ENCODE results near the gene OR5D16.
"Not testable (repeated sequence)": the region's sequence is repeated elsewhere in the genome, so short reads cannot be mapped to it uniquely, and the experiment has no call there.

OR5D16 gene

DNA sequence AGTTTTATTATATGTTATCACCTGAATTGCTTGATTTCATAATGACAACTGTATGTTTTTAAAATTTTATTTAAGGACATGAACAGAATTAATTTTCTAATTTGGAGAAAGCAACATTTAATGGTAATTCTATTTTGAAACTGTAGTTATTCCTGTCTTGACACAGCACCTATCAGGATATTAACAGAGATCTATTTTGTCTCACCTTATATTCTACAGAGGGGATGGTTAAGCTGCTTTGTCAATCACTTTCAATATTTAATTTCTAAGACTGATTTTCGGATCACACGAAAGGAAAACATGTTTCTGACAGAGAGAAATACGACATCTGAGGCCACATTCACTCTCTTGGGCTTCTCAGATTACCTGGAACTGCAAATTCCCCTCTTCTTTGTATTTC, at the start of gene OR5D16:
Gene OR5D16 (plus strand): TSS at position 301 of the 400 bp plus-strand sequence. CDS start 0 bp downstream, at position 301.
- DNase-seq (ENCODE audit: low spot score), result no peak

DNA sequence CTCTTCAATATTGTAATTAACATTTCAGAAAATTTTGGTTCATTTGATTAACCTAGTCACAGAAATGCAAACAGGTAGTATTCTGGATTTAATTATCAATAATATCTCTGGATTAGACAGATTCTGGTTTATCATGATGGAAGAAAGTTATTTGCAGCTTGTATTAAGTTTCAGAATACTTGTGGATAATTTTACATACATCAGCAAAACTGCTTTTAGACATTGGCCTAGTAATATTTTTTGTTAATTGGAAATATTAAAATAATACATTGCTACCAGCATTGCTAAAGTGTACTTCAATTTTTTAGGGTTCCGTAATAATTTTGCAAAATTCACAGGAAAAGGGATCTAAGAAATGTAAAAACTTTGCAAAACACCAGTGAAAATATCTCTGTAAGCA, 46.9 kb upstream of the OR5D16 start:
- no peak for DNase-seq (ENCODE audit: low spot score)

DNA sequence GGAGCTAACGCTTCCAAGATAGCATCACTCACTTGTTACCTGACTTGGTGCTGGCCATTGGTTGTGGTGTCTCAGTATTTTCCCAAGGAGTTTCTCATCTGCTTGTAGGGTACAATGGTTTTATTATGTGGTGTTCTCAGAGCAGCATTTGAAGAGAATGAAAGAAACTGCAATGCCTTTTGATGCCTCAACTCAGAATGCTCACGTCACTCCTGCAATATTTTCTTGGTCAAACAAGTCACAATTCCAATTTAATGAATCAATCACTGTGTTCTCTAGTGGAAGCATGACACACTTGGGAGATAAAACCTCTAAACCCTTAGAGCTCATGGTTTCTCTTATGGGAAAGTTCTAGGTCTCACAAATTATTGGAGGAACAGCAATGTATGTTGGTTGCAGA, 45.2 kb upstream of the OR5D16 start:
- DNase-seq (ENCODE audit: low spot score), result no peak

DNA sequence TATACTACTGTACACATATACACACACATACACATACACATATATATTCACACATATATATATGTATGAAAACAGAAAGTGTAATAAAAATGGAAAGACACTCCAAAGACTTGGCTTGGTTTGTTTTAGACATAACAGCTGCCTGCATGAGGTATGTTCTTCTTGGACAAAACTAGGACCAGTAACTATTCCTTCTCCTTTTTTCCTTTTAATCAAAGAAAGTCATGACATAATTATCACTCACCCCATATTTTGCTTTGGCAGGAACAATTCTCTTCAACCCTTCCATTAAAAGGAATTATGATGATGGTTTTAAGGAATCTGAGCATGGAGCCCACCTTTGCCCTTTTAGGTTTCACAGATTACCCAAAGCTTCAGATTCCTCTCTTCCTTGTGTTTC, 43.3 kb upstream of the OR5D16 start, which contains the start of gene OR5D14:
Gene OR5D14 (plus strand): TSS at position 301 of the 400 bp plus-strand sequence. CDS start 0 bp downstream, at position 301.
- no peak for DNase-seq (ENCODE audit: low spot score)

DNA sequence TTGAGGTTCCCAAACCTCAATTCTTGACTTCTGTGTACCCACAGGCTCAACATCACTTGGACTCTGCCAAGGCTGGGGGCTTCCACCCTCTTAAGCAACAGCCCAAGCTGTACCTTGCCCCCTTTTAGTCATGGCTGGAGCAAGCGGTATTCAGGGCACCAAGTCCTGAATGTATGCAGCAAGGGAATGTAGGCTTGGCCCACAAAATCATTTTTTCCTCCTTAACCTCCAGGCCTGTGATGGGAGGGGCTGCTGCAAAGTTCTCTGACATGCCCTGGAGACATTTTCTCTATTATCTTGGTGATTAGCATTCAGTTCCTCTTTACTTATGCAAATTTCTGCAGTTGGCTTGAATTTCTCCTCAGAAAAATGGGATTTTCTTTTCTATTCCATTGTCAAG, 32.3 kb upstream of the OR5D16 start:
- DNase-seq (ENCODE audit: low spot score), result no peak

DNA sequence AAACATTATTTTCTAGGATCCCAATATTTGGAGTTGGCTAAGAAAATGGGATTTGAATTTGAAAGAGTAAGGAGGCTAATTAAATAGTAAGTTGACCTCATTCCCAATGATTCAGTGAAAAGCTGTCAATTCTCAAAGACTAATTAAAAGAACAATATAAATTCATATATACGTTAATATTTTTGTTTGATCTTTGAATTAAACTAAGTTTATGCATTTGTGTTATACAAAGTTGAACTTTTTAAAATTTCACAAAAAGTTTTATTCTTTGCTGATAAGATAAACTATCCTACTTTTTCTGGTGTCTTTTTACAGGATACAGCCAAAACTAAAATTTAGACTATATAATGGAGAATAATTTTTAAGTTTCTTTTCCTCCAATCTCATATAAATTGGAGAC, 27.5 kb upstream of the OR5D16 start, which contains the start of gene OR5L1:
Gene OR5L1 (plus strand): TSS at position 301 of the 400 bp plus-strand sequence. CDS start 100 bp downstream, outside the sequence.
- no peak for DNase-seq (ENCODE audit: low spot score)

DNA sequence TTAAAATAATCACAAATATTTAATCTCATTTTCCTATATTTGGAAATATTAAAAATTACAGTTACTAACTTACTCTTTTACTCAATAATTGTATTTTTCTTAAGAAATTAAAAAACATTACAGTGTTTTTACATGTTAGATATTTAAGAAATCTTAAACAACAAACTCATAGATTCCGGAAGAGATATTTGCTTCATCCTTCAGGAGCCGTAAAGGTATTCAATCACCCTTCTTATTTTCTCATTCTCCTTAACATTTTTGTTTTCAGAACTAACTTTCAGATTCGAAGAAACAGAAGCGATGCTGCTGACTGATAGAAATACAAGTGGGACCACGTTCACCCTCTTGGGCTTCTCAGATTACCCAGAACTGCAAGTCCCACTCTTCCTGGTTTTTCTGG, 19.2 kb upstream of the OR5D16 start, which contains the start of gene OR5D18:
Gene OR5D18 (plus strand): TSS at position 301 of the 400 bp plus-strand sequence. CDS start 0 bp downstream, at position 301.
- DNase-seq (ENCODE audit: low spot score), result no peak

DNA sequence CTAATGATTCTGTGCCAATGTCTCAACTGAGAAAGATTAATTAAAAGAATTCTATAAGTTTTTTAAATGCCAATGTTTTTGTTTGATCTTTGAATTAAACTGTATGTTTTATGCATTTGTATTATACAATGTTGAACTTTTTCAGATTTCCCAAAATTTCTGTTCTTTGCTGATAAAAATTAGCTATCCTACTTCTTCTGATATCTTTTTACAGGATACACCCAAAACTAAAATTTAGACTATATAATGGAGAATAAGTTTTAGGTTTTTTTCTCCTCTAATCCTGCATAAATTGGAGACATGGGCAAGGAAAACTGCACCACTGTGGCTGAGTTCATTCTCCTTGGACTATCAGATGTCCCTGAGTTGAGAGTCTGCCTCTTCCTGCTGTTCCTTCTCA, 11.6 kb upstream of the OR5D16 start, which contains the start of gene OR5L2:
Gene OR5L2 (plus strand): TSS at position 301 of the 400 bp plus-strand sequence. CDS start 0 bp downstream, at position 301.
- DNase-seq (ENCODE audit: low spot score), result no peak

DNA sequence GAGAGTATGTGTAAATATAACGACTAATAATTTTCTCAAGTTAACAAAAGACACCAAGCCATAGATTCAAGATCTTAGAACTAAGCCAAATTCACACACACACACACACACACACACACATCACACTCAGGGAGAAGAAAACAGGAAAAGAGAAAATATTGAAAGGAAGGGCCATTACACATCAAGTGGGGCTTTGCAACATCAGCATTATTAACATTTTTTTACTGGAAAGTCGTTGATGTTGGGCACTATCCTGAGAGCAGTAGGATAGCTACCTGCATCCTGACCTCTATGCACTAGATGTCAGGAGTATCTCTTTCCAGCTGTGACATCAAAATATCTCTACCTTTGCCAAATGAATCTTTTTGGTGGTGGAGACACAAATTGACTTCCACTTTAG, 8.9 kb downstream of the OR5D16 start:
- no peak for DNase-seq (ENCODE audit: low spot score)

DNA sequence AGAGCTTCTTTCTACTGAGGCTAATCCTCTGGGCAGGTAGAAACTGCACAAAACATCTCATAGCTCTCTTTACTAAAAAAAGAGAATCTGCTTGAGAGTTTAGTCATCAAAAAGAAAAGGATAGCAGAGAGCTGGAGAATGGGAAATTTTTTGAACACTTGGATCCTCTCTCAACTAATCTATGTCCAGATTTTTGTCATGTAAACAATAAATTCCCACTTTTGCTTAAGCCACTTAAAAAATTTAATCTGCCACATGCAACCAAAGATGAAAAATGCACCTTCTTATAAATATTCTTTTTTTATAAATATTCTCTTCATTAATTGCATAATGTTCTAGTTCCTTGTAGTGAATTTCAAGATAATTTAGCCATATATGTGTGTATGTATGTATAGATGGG, 10.5 kb downstream of the OR5D16 start:
- no peak for DNase-seq (ENCODE audit: low spot score)

DNA sequence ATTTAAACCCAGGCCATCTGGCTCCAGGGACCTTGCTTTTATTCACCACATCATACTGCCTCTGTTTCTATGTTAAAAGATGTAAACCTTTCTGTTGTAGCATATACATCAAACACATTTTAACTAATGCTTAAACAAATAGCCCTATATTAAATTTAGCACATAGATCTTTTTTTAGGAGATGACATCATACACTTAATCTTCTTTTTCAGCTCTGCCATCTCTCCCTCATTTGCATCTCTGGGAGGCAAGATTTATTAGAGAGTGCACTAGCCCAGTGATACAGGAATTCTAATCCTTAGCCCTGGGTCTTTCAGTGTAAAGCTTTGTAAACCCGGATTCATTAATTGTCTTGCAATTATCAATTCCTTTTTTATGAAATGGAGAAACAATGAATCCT, 13.6 kb downstream of the OR5D16 start:
- no peak for DNase-seq (ENCODE audit: low spot score)

DNA sequence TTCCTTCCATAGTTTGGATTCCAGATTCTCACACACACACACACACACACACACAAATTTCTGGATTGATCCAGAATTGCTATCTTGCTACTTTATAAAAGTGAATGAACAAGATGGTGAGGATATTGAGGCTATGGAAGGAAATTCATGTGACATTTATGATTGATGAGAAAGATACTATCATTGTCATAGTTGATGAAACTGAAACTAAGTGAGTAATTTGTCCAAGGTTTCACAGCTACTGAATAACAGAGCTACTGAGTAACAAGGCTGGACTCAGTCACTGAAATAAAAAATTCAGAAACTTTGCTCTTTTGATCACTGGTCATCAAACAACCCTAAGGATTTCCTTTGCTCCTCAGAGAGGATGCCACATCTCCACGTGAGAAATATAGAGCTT, 16.2 kb downstream of the OR5D16 start:
- no peak for DNase-seq (ENCODE audit: low spot score)

DNA sequence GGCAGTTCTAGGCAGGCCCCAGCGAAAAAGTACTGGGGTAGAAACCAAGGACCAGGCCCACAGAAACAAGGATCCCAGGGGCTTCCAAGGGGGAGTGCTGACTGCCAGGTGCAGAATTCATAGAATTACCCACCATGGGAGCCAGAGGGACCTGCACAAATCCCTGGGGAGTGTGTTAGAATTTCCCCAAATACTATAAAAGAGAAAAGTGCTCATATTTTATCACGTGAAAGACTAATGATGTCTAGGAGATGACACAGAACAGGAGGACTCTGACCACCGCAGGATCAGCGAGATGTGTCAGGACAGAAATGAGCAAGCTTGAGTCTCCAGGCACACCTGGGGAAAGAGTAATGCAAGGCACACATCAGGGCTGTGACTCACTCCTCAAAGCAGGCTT, 28.8 kb downstream of the OR5D16 start:
- not testable (repeated sequence) for DNase-seq (ENCODE audit: low spot score)

DNA sequence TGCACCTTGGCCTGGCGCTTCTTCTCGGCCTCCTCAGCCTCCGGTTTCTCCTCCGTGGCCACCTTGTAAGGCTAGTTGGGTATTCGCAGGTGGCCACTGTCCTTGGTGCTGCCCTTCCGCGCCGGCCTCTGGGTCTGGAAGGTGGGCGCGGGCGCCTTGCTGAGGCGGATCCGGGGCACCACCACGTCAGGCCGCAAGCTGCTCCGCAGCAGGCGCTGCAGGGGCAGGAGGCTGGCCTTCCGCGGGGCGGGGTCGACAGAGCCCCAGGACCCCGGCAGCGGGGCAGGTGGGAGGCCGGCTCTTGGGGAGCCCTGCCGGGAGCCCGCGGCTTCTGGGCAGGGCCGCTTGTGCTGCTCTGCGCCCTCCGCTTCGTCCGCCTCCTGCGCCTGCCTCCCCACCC, 34.2 kb downstream of the OR5D16 start:
- not testable (repeated sequence) for DNase-seq (ENCODE audit: low spot score)

DNA sequence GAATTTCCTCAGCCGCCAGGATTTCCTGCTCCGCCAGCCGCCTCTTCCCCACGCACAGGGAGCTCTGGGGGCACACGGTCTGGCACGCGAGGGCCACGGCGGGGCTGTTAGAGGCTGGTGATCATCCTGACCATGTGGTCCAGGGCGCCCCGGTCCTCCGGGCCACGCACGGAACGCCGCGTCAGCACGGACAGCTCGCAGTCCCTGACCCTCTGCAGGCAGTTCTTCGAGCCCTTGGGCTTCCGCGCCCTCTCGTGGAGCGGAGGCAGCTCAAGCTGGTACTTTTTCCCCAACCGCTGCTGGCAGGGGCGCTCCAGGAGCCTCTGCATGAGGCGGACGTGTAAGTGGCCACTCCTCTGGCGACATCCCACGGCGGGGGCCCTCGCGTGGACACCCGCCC, 34.6 kb downstream of the OR5D16 start:
- not testable (repeated sequence) for DNase-seq (ENCODE audit: low spot score)

DNA sequence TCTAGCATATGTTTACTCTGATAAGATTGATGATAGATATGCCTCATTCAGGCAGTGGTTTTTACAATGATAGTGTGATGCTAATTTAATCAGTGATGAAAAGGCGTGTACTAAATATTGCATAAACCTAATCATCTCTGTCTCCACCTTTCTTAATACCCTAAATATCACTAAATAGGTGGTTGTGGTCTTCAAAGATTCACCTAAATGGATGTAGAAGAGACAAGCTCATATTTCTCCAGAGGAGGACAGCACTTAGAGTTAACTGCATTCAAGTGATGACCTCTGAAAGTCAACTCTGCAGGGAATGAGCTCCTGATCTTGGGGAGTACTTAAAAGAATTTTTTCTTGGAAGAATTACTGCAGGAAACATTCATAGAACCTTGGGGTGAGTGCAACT, 44.4 kb downstream of the OR5D16 start, which contains the start of gene TRIM51:
Gene TRIM51 (plus strand): TSS at position 301 of the 400 bp plus-strand sequence. CDS start 2,132 bp downstream, outside the sequence.
- DNase-seq (ENCODE audit: low spot score), result not testable (repeated sequence)

DNA sequence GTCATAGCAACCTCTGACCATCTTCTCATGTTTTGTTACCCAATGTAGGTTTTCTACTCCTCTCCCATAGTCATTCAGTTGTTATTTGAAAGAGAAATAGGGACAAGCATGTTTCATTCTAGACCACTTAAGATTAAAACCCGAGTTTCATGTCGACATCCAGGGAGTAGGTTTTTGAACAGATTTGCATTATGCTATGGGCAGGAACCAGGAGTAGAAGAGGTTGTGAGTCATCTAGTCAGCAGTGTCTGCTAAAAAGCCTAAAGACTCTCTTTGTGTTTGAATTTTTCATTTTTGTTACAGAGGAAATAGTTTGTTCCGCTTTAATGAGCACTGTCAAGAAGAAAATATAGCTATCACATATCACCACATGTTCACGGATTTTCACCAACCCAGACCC, 46.4 kb downstream of the OR5D16 start:
- DNase-seq (ENCODE audit: low spot score), result not testable (repeated sequence)

DNA sequence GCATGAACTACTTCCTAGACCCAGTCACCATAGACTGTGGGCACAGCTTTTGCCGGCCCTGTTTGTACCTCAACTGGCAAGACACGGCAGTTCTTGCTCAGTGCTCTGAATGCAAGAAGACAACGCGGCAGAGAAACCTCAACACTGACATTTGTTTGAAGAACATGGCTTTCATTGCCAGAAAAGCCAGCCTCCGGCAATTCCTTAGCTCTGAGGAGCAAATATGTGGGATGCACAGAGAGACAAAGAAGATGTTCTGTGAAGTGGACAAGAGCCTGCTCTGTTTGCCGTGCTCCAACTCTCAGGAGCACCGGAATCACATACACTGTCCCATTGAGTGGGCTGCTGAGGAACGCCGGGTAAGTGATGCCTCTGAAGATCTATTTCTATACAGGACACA, 46.9 kb downstream of the OR5D16 start:
- DNase-seq (ENCODE audit: low spot score), result not testable (repeated sequence)
